PC-9 (cell line): ENCODE measurements around the gene CPNE4. TPM values are rescaled to one million over a fixed set of nuclear protein-coding genes. Genes with fewer than 3 reads are reported as not detected.

Source experiments
- BruUV-seq: library from RNA; stranded (reverse); fragments of 400-500 nt; replicated peaks from 2 replicates; lab custom pipeline; 2021; lab: Mats Ljungman, UMichigan
- CTCF ChIA-PET: fragments of 300-600 bp; sonication (Branson Sonifier 250); formaldehyde crosslinking; loops from one replicate; lab custom pipeline; 2022; ENCODE audit warnings: antibody characterized with exemption; lab: Charles Lee
- POLR2A ChIA-PET: fragments of 300-600 bp; sonication (Branson Sonifier 250); formaldehyde crosslinking; loops from one replicate; lab custom pipeline; 2022; ENCODE audit warnings: antibody characterized with exemption; ENCODE audit not compliant: unreplicated experiment; lab: Charles Lee
- DNase-seq, 2 experiments: peaks; one replicate each; pipeline versions ENCODE4 v3.0.0 to v3.0.0-alpha.2; 2015 to 2022; ENCODE audit warnings: mixed read lengths in 1 of 2
- H2AFZ ChIP-seq: fragments of 200-600 bp; sonication (generic); 2 replicates; pipeline ENCODE4 v1.8.1; 2017; ENCODE audit warnings: antibody characterized with exemption
- H3F3A ChIP-seq: fragments of 200-600 bp; sonication (generic); 2 replicates; pipeline ENCODE4 v1.8.1; 2017; ENCODE audit warnings: antibody characterized with exemption, mild to moderate bottlenecking, low read depth; ENCODE audit not compliant: insufficient read depth
- H3K27ac ChIP-seq: fragments of 200-600 bp; sonication (generic); 2 replicates; pipeline ENCODE4 v1.6.1; 2016; ENCODE audit warnings: mixed run types
- H3K27me3 ChIP-seq: fragments of 200-600 bp; sonication (generic); 2 replicates; pipeline ENCODE4 v1.6.1; 2016; ENCODE audit warnings: low read depth, mixed run types; ENCODE audit not compliant: insufficient read depth
- H3K36me3 ChIP-seq: fragments of 200-600 bp; sonication (generic); 2 replicates; pipeline ENCODE4 v1.6.1; 2016; ENCODE audit warnings: low read depth, mixed run types
- H3K4me1 ChIP-seq: fragments of 200-600 bp; sonication (generic); replicated peaks from 2 replicates; pipeline ENCODE4 v1.6.1; 2016; ENCODE audit warnings: mixed run types; ENCODE audit not compliant: insufficient read depth
- H3K4me2 ChIP-seq: fragments of 200-600 bp; sonication (generic); 2 replicates; pipeline ENCODE4 v1.6.1; 2017; ENCODE audit warnings: mixed run types
- H3K4me3 ChIP-seq: fragments of 200-600 bp; sonication (generic); 2 replicates; pipeline ENCODE4 v1.6.1; 2016; ENCODE audit warnings: mixed run types
- H3K79me2 ChIP-seq: fragments of 200-600 bp; sonication (generic); 2 replicates; pipeline ENCODE4 v1.6.1; 2017; ENCODE audit warnings: low read depth, mixed run types
- H3K9me2 ChIP-seq: fragments of 200-600 bp; sonication (generic); 2 replicates; pipeline ENCODE4 v1.8.1; 2017; ENCODE audit warnings: mild to moderate bottlenecking; ENCODE audit not compliant: insufficient read depth
- H3K9me3 ChIP-seq: fragments of 200-600 bp; sonication (generic); 2 replicates; pipeline ENCODE4 v1.8.1; 2016; ENCODE audit warnings: low read depth; ENCODE audit not compliant: insufficient read depth
- H4K20me1 ChIP-seq: fragments of 200-600 bp; sonication (generic); 2 replicates; pipeline ENCODE4 v1.8.1; 2017; ENCODE audit not compliant: insufficient read depth
- EZH2 ChIP-seq: fragments of 200-600 bp; sonication (generic); IDR thresholded peaks from 2 replicates; pipeline ENCODE4 v1.8.0; 2017; ENCODE audit warnings: antibody characterized with exemption, low read depth
- intact Hi-C: fragments of 100-400 bp; cut with micrococcal nuclease; formaldehyde crosslinking; loops from one replicate; pipeline ENCODE4 v1.10.0; 2022; ENCODE audit not compliant: unreplicated experiment
- total RNA-seq: library from RNA; stranded (reverse); gene quantifications from 2 replicates; pipeline ENCODE4 v1.2.3, GENCODE V29; 2021
- TF ChIP-seq, protein P1 (sequence below): fragments of 200-600 bp; sonication (generic); conservative IDR thresholded peaks from 2 replicates; pipeline ENCODE4 v1.6.1; 2017; ENCODE audit warnings: mixed run types, antibody characterized with exemption, mild to moderate bottlenecking, moderate library complexity

The CPNE4 gene
- total RNA-seq, 1 experiment from 2014 or later: 0.22 TPM

DNA sequence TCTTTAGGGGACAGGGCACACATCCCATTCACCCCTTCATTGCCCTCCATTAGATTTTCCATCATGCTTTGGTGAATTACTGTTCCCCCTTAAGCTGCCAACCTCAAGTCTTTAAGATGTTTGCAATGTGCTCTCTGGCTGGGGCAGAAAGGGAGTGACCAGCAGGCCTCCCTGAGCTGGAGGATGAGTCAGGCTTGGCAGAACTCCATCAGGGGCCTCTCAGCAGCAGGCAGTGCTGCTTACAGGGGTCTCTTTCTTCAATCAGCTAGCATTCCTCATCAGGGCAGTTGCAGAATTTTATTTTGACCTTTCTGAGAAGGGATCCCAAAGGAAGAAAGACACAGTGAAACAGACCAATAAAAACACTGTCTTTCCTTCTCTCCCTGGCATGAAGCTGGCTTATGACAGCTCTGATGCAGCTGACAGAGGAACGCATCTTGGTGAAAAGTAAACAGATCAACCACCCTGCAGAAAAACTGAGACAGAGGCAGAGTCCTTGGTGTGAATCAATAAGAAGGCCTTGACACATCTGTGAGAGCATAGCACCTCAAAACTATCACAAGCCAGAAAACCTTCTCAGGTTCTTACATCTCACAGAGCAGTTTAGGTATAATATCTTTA lies 443.3 kb downstream of the CPNE4 start:
- ChIA-PET POLR2A (no interaction called here), CTCF (no interaction called here)
- Histone ChIP-seq H3K4me1 (no peaks in the 10 kb centered on the region; the same call in 1 of the 2 replicates), H4K20me1 (no peaks in the 10 kb centered on the region), H3F3A (no peaks in the 10 kb centered on the region), H3K36me3 (no peaks in the 10 kb centered on the region), H3K27me3 (no peaks in the 10 kb centered on the region), H3K4me3 (no peak overlapping the region), H2AFZ (no peak overlapping the region), H3K9me3 (no peaks in the 10 kb centered on the region), H3K9me2 (no peaks in the 10 kb centered on the region), H3K4me2 (no peak overlapping the region), H3K27ac (no peak overlapping the region), H3K79me2 (no peaks in the 10 kb centered on the region)
- no TSS peak for BruUV-seq
- DNase-seq: peak in 1 of 2 experiments; percentile 5
- intact Hi-C loops: no loop called here
- no peak for TF ChIP-seq EZH2

GRCh38 chr3:131586277-131586676 lies 448.5 kb downstream of the CPNE4 start:
- ChIA-PET POLR2A (no interaction called here), CTCF (no interaction called here)
- TF ChIP-seq, protein P1, sequence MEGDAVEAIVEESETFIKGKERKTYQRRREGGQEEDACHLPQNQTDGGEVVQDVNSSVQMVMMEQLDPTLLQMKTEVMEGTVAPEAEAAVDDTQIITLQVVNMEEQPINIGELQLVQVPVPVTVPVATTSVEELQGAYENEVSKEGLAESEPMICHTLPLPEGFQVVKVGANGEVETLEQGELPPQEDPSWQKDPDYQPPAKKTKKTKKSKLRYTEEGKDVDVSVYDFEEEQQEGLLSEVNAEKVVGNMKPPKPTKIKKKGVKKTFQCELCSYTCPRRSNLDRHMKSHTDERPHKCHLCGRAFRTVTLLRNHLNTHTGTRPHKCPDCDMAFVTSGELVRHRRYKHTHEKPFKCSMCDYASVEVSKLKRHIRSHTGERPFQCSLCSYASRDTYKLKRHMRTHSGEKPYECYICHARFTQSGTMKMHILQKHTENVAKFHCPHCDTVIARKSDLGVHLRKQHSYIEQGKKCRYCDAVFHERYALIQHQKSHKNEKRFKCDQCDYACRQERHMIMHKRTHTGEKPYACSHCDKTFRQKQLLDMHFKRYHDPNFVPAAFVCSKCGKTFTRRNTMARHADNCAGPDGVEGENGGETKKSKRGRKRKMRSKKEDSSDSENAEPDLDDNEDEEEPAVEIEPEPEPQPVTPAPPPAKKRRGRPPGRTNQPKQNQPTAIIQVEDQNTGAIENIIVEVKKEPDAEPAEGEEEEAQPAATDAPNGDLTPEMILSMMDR: no peak
- no peak for TF ChIP-seq EZH2
- Histone ChIP-seq H4K20me1 (no peaks in the 10 kb centered on the region), H3K79me2 (no peaks in the 10 kb centered on the region), H3K4me2 (no peak overlapping the region), H3K36me3 (no peaks in the 10 kb centered on the region), H3K9me2 (no peaks in the 10 kb centered on the region), H3K27me3 (no peaks in the 10 kb centered on the region), H3K4me1 (no peaks in the 10 kb centered on the region; the same call in 1 of the 2 replicates), H3K9me3 (no peaks in the 10 kb centered on the region), H3F3A (no peaks in the 10 kb centered on the region), H2AFZ (no peak overlapping the region), H3K27ac (no peak overlapping the region), H3K4me3 (no peak overlapping the region)
- no peak for DNase-seq
- intact Hi-C loops: no loop called here
- no TSS peak for BruUV-seq

DNA sequence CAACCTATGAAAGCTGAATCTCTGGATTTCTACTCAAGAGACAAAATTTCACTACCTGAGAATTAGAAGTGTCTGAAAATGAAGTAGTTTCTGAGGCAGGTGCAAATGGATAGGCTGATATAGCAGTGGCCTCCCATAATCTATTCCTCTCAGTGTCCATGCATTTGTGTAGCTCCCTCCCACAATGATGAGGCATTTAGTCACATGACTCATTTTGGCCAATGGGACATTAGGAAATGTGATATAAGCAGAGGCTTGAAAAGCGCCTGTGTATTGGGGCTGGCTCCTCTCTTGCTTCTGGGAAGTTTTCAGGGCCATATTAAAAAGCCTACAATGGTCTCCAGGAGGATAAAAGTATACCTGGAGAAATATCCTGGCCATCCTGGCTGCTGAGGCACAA lies 452.4 kb downstream of the CPNE4 start:
- Histone ChIP-seq H3K4me2 (no peak overlapping the region), H3K27ac (no peak overlapping the region), H3K27me3 (no peaks in the 10 kb centered on the region), H3F3A (no peaks in the 10 kb centered on the region), H3K9me2 (no peaks in the 10 kb centered on the region), H3K79me2 (no peaks in the 10 kb centered on the region), H2AFZ (no peak overlapping the region), H3K9me3 (no peaks in the 10 kb centered on the region), H3K4me1 (no peaks in the 10 kb centered on the region), H4K20me1 (no peaks in the 10 kb centered on the region), H3K4me3 (no peak overlapping the region), H3K36me3 (no peaks in the 10 kb centered on the region)
- CTCF ChIA-PET: no interaction called here
- no peak for TF ChIP-seq EZH2
- TF ChIP-seq, protein P1: no peak
- no TSS peak for BruUV-seq
- no peak for DNase-seq
- POLR2A ChIA-PET: interaction anchor here (0.6 kb wide), 1 partner anchor 1916 kb away, joined by 8 read pairs; no protein-coding TSS in a partner anchor
- intact Hi-C loops: no loop called here

- Histone ChIP-seq H3K4me2 (no peak overlapping the region), H3K4me3 (no peak overlapping the region), H3K79me2 (no peaks in the 10 kb centered on the region), H2AFZ (no peak overlapping the region), H3K4me1 (peaks cover 19% of the 10 kb centered on the region), H3K27ac (no peak overlapping the region), H4K20me1 (no peaks in the 10 kb centered on the region), H3K36me3 (no peaks in the 10 kb centered on the region), H3K9me2 (no peaks in the 10 kb centered on the region), H3F3A (no peaks in the 10 kb centered on the region), H3K27me3 (no peaks in the 10 kb centered on the region), H3K9me3 (no peaks in the 10 kb centered on the region)
- intact Hi-C loops: no loop called here
- no peak for DNase-seq
- no TSS peak for BruUV-seq
- ChIA-PET CTCF (no interaction called here), POLR2A (no interaction called here)
- TF ChIP-seq, protein P1: no peak
These were observed 466.4 kb downstream of the CPNE4 start for GRCh38 chr3:131568460-131568859.
